H1 (cell line): ENCODE data around the gene VAMP4. TPM values are rescaled to one million over a fixed set of nuclear protein-coding genes. Genes with fewer than 3 reads are reported as not detected.

ENCODE experiments used
- CTCF ChIA-PET: fragments of 300-600 bp; sonication (Branson Sonifier 250); formaldehyde crosslinking; loops from one replicate; lab custom pipeline; 2021; ENCODE audit not compliant: partially characterized antibody; lab: Charles Lee
- POLR2A ChIA-PET: fragments of 300-600 bp; sonication (Branson Sonifier 250); formaldehyde crosslinking; loops from one replicate; lab custom pipeline; 2021; ENCODE audit warnings: inconsistent platforms; ENCODE audit not compliant: partially characterized antibody; lab: Charles Lee
- DNase-seq, 2 experiments: peaks; one replicate each; pipeline versions ENCODE4 v3.0.0 to v3.0.0-alpha.2; 2010 to 2022; ENCODE audit warnings: low spot score in 2 of 2, low read depth in 1 of 2, mixed read lengths in 1 of 2
- FAIRE-seq: peaks from 2 replicates; lab custom pipeline; 2011; peaks lifted over from hg19 to GRCh38; lab: Jason Lieb, UNC
- H2AFZ ChIP-seq: 2 replicates; pipeline ENCODE4 v1.8.1; 2012; ENCODE audit warnings: low read length, inconsistent platforms
- H2AK5ac ChIP-seq: 2 replicates; pipeline ENCODE4 v1.6.1; 2013; ENCODE audit warnings: low read depth, low read length
- H2BK120ac ChIP-seq: replicated peaks from 2 replicates; pipeline ENCODE3; 2013; ENCODE audit warnings: low read depth, low read length, inconsistent platforms
- H2BK12ac ChIP-seq: 2 replicates; pipeline ENCODE4 v1.6.1; 2013; ENCODE audit warnings: low read depth, low read length
- H2BK15ac ChIP-seq: 2 replicates; pipeline ENCODE4 v1.6.1; 2013; ENCODE audit warnings: low read length
- H2BK20ac ChIP-seq: 2 replicates; pipeline ENCODE4 v1.6.1; 2013; ENCODE audit warnings: low read length
- H2BK5ac ChIP-seq: 2 replicates; pipeline ENCODE4 v1.6.1; 2013; ENCODE audit warnings: low read depth, low read length
- H3K14ac ChIP-seq: 2 replicates; pipeline ENCODE4 v1.6.1; 2013; ENCODE audit warnings: inconsistent platforms; ENCODE audit not compliant: insufficient read length
- H3K18ac ChIP-seq: 2 replicates; pipeline ENCODE4 v1.6.1; 2013; ENCODE audit warnings: low read length; ENCODE audit errors: extremely low read depth
- H3K23ac ChIP-seq: 2 replicates; pipeline ENCODE4 v1.6.1; 2013; ENCODE audit warnings: inconsistent platforms; ENCODE audit not compliant: insufficient read length
- H3K23me2 ChIP-seq: 2 replicates; pipeline ENCODE4 v1.6.1; 2013; ENCODE audit warnings: low read depth, low read length
- H3K27ac ChIP-seq: 2 replicates; pipeline ENCODE4 v1.6.1; 2011; ENCODE audit warnings: low read depth, low read length, inconsistent platforms
- H3K27me3 ChIP-seq, 4 experiments: replicated peaks in 1 of 4; 1 replicate in 1 of 4; 2 replicates in 3 of 4; pipeline versions ENCODE4 v1.6.1 to v1.8.1; 2011 to 2013; ENCODE audit warnings: low read length in 3 of 4, mild to moderate bottlenecking in 3 of 4, inconsistent platforms in 2 of 4, mixed read lengths in 2 of 4, moderate library complexity in 1 of 4; ENCODE audit not compliant: control insufficient read depth in 3 of 4, insufficient read depth in 3 of 4; ENCODE audit errors: extremely low read depth in 1 of 4
- H3K36me3 ChIP-seq, 4 experiments: 2 replicates each; pipeline versions ENCODE4 v1.6.1 to v1.8.1; 2011 to 2013; ENCODE audit warnings: mild to moderate bottlenecking in 4 of 4, low read length in 3 of 4, moderate library complexity in 2 of 4, control low read depth in 1 of 4, inconsistent platforms in 1 of 4; ENCODE audit not compliant: insufficient read depth in 4 of 4, control insufficient read depth in 2 of 4
- H3K4ac ChIP-seq: replicated peaks from 2 replicates; pipeline ENCODE3; 2013; ENCODE audit warnings: low read length, low read depth, mixed read lengths, inconsistent platforms; ENCODE audit not compliant: insufficient read length
- H3K4me1 ChIP-seq, 4 experiments: replicated peaks in 1 of 4; 1 replicate in 1 of 4; 2 replicates in 3 of 4; pipeline versions ENCODE4 v1.6.1 to v1.8.1; 2011 to 2013; ENCODE audit warnings: low read length in 3 of 4, inconsistent platforms in 2 of 4, mixed read lengths in 1 of 4; ENCODE audit not compliant: insufficient read depth in 4 of 4, control insufficient read depth in 3 of 4
- H3K4me2 ChIP-seq, 2 experiments: 2 replicates each; pipeline versions ENCODE4 v1.6.1 to v1.8.1; 2011 to 2013; ENCODE audit warnings: low read depth in 2 of 2, low read length in 2 of 2, control low read depth in 1 of 2, inconsistent platforms in 1 of 2, mild to moderate bottlenecking in 1 of 2; ENCODE audit not compliant: insufficient read depth in 1 of 2
- H3K4me3 ChIP-seq, 4 experiments: fragments of 200-600, 300-600 bp in 1 of 4; sonication (generic), shearing (Covaris generic), sonication (Bioruptor Twin) in 1 of 4; 2 replicates each; pipeline versions ENCODE4 v1.5.1 to v1.8.1; 2011 to 2016; ENCODE audit warnings: low read length in 4 of 4, low read depth in 3 of 4, control low read depth in 2 of 4, inconsistent platforms in 2 of 4, mild to moderate bottlenecking in 2 of 4, mixed read lengths in 1 of 4, moderate library complexity in 1 of 4; ENCODE audit not compliant: insufficient read depth in 2 of 4; ENCODE audit errors: extremely low read depth in 1 of 4
- H3K56ac ChIP-seq: replicated peaks from 2 replicates; pipeline ENCODE3; 2013; ENCODE audit warnings: low read depth, mild to moderate bottlenecking, mixed read lengths, low read length, inconsistent platforms; ENCODE audit not compliant: insufficient read length
- H3K79me1 ChIP-seq: 2 replicates; pipeline ENCODE4 v1.6.1; 2013; ENCODE audit warnings: low read depth, low read length, control low read depth
- H3K79me2 ChIP-seq, 2 experiments: 2 replicates each; pipeline versions ENCODE4 v1.6.1 to v1.8.1; 2012 to 2013; ENCODE audit warnings: low read length in 2 of 2, mild to moderate bottlenecking in 2 of 2, inconsistent platforms in 1 of 2; ENCODE audit not compliant: insufficient read depth in 2 of 2, control insufficient read depth in 1 of 2
- H3K9ac ChIP-seq, 4 experiments: replicated peaks in 1 of 4; 1 replicate in 1 of 4; 2 replicates in 3 of 4; pipeline versions ENCODE4 v1.6.1 to v1.8.1; 2011 to 2013; ENCODE audit warnings: low read depth in 3 of 4, low read length in 3 of 4, control low read depth in 2 of 4, mild to moderate bottlenecking in 2 of 4, moderate library complexity in 2 of 4, inconsistent platforms in 1 of 4; ENCODE audit errors: extremely low read depth in 1 of 4
- H3K9me3 ChIP-seq, 2 experiments: 2 replicates each; pipeline versions ENCODE4 v1.6.1 to v1.8.1; 2012 to 2013; ENCODE audit warnings: mild to moderate bottlenecking in 2 of 2, moderate library complexity in 2 of 2, control low read depth in 1 of 2, inconsistent platforms in 1 of 2, low read depth in 1 of 2, low read length in 1 of 2, mixed read lengths in 1 of 2; ENCODE audit not compliant: insufficient read depth in 2 of 2
- H4K20me1 ChIP-seq, 2 experiments: replicated peaks in 1 of 2; 2 replicates each; pipeline versions ENCODE3 to v1.8.1; 2011 to 2013; ENCODE audit warnings: inconsistent platforms in 2 of 2, low read length in 2 of 2, mild to moderate bottlenecking in 1 of 2; ENCODE audit not compliant: insufficient read depth in 2 of 2, control insufficient read depth in 1 of 2
- H4K5ac ChIP-seq: 2 replicates; pipeline ENCODE4 v1.6.1; 2013; ENCODE audit warnings: low read length, low read depth, mixed read lengths, inconsistent platforms; ENCODE audit not compliant: insufficient read length
- H4K8ac ChIP-seq: 2 replicates; pipeline ENCODE4 v1.8.0; 2013; ENCODE audit warnings: mild to moderate bottlenecking, moderate library complexity, low read length, inconsistent platforms; ENCODE audit not compliant: insufficient read depth; ENCODE audit errors: extremely low read depth
- H4K91ac ChIP-seq: replicated peaks from 2 replicates; pipeline ENCODE3; 2013; ENCODE audit warnings: low read length, mixed read lengths, inconsistent platforms; ENCODE audit not compliant: insufficient read length
- CREB1 ChIP-seq: IDR thresholded peaks from 2 replicates; pipeline ENCODE4 v1.6.1; 2012; ENCODE audit warnings: inconsistent platforms
- WGBS, 2 experiments: shearing (Covaris generic) in 1 of 2; methylation state at CpG; one replicate each; pipeline versions ENCODE4 v1.1.6 to v1.1.7; 2013 to 2015; ENCODE audit warnings: low lambda C conversion rate in 2 of 2, mixed read lengths in 2 of 2, inconsistent platforms in 1 of 2, low coverage in 1 of 2, missing lambda C conversion rate in 1 of 2; ENCODE audit not compliant: insufficient replicate concordance in 2 of 2, insufficient coverage in 1 of 2, insufficient read length in 1 of 2; ENCODE audit errors: extremely low coverage in 1 of 2, missing lambda C conversion rate in 1 of 2; 5-methylcytosine and 5-hydroxymethylcytosine counted together
- polyA plus RNA-seq, 7 experiments: library from polyadenylated mRNA; depleted of rRNA in 3 of 7; stranded (reverse) in 5 of 7; unstranded in 2 of 7; fragments of >200 nt in 5 of 7; fragments of 200-250 nt in 2 of 7; gene quantifications; 1 replicate in 5 of 7; 2 replicates in 1 of 7; 4 replicates in 1 of 7; pipeline versions ENCODE4 v1.2.1 to v1.2.3, GENCODE V29; 2011 to 2013; ENCODE audit warnings: missing spikeins in 2 of 7, mixed read lengths in 2 of 7
- total RNA-seq: library from RNA; stranded (reverse); fragmentation: NEBNext Ultra II Directional; extraction: Animal tissue kit (Norgen Biotek cat#: 25700); gene quantifications from 2 replicates; pipeline ENCODE4 v1.2.1, GENCODE V29; 2021

VAMP4 gene
- total and polyA plus RNA-seq, 2 of the 8 experiments (the other 6 are each of a cell fraction or from before 2014, with no cell fraction given): 1.6 to 13.9 TPM

DNA sequence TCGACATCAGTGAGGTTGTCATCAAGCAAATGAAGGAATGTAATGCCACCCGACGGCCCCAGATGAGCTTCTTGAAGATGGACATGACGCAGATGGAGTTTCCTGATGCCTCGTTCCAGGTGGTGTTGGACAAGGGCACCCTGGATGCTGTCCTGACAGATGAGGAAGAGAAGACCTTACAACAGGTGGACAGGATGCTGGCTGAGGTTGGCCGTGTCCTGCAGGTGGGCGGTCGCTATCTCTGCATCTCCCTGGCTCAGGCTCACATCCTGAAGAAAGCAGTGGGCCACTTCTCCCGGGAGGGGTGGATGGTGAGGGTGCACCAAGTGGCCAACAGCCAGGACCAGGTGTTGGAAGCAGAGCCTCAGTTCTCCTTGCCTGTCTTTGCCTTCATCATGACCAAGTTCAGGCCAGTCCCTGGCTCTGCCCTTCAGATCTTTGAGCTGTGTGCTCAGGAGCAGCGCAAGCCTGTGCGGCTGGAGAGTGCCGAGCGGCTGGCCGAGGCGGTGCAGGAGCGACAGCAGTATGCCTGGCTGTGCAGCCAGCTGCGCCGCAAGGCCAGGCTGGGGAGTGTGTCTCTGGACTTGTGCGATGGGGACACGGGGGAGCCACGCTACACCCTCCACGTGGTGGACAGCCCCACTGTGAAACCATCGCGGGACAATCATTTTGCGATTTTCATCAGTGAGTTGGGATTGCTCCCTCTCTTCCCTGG lies 42.1 kb upstream of the VAMP4 start:
- Histone ChIP-seq H3K27ac (no peak overlapping the region), H3K23me2 (peaks cover 5% of the 10 kb centered on the region), H2BK5ac (no peak overlapping the region), H4K8ac (no peak overlapping the region), H4K91ac (no peak overlapping the region), H2AK5ac (no peak overlapping the region), H2AFZ (no peak overlapping the region), H3K79me2 (peaks cover 17 to 55% of the 10 kb centered on the region in 2 experiments), H3K23ac (no peak overlapping the region), H4K5ac (no peak overlapping the region), H2BK12ac (no peak overlapping the region), H3K9ac (no peak overlapping the region; a peak in 1 of 7 replicates), H3K9me3 (no peaks in the 10 kb centered on the region), H3K79me1 (peaks cover 21% of the 10 kb centered on the region), H2BK15ac (no peak overlapping the region), H2BK120ac (no peak overlapping the region), H4K20me1 (peaks cover 2 to 14% of the 10 kb centered on the region in 2 experiments), H3K4ac (no peak overlapping the region), H3K27me3 (no peaks in the 10 kb centered on the region), H3K4me3 (no peak overlapping the region), H3K4me1 (peaks cover 0 to 4% (median 2%) of the 10 kb centered on the region in 4 experiments; a peak in 4 of 7 replicates), H3K36me3 (peaks cover 30 to 54% (median 50%) of the 10 kb centered on the region in 4 experiments), H2BK20ac (no peak overlapping the region), H3K4me2 (no peak overlapping the region), H3K56ac (no peak overlapping the region), H3K18ac (no peak overlapping the region), H3K14ac (no peak overlapping the region)
- DNase-seq: no peak
- no peak for TF ChIP-seq CREB1
- WGBS, 2 experiments: 94% methylated on average over 25 of the region's 25 CpGs; no CpG with 5 or more reads in 1 of the 2 experiments
- ChIA-PET POLR2A (no interaction called here), CTCF (interaction anchor here (1.1 to 2.4 kb wide), 5 partner anchors 17 to 270 kb away, joined by 3 to 24 read pairs (median 9); no protein-coding TSS in a partner anchor)
- FAIRE-seq: no peak
